8988T (cell line): Measurements from ENCODE around the gene STK39.

Experiments used
- DNase-seq: peaks from one replicate; pipeline ENCODE4 v3.0.0; 2011

Gene STK39

GRCh38 chr2:168182550-168183249 is 64.7 kb downstream of the STK39 start:
- DNase-seq = no peak

- no peak for DNase-seq
Measured at GRCh38 chr2:168181825-168182224, 65.6 kb downstream of the STK39 start.

- no peak for DNase-seq
Measured at GRCh38 chr2:168180914-168181313, 66.5 kb downstream of the STK39 start.

- DNase-seq = no peak
Measured at GRCh38 chr2:168180483-168180882, 66.9 kb downstream of the STK39 start.

- DNase-seq = no peak
Measured at GRCh38 chr2:168179592-168179991, 67.8 kb downstream of the STK39 start.

GRCh38 chr2:168178520-168179324 is 68.7 kb downstream of the STK39 start:
- DNase-seq = no peak

GRCh38 chr2:168176402-168176801 is 71.0 kb downstream of the STK39 start:
- no peak for DNase-seq

- no peak for DNase-seq
Measured at GRCh38 chr2:168175469-168175868, 71.9 kb downstream of the STK39 start.

- DNase-seq = no peak
Measured at GRCh38 chr2:168174756-168175155, 72.6 kb downstream of the STK39 start.

GRCh38 chr2:168172071-168172470 is 75.3 kb downstream of the STK39 start:
- no peak for DNase-seq

GRCh38 chr2:168171059-168171762 is 76.2 kb downstream of the STK39 start:
- DNase-seq = no peak

- no peak for DNase-seq
Measured at GRCh38 chr2:168169097-168169745, 78.2 kb downstream of the STK39 start.

- DNase-seq = no peak
Measured at GRCh38 chr2:168167511-168168263, 79.7 kb downstream of the STK39 start.

- no peak for DNase-seq
Measured at GRCh38 chr2:168166902-168167510, 80.4 kb downstream of the STK39 start.

GRCh38 chr2:168165985-168166901 is 81.2 kb downstream of the STK39 start:
- no peak for DNase-seq

GRCh38 chr2:168165397-168165796 is 82.0 kb downstream of the STK39 start:
- DNase-seq = no peak

- DNase-seq = peak; percentile 21
Measured at GRCh38 chr2:168160897-168161296, 86.5 kb downstream of the STK39 start.

GRCh38 chr2:168159754-168160585 is 87.4 kb downstream of the STK39 start:
- DNase-seq = no peak

- DNase-seq = no peak
Measured at GRCh38 chr2:168158586-168158985, 88.8 kb downstream of the STK39 start.

GRCh38 chr2:168157926-168158325 is 89.5 kb downstream of the STK39 start:
- DNase-seq = no peak
